Osteocyte (in vitro differentiated cells): ENCODE data around the gene ARHGAP10. TPM values are rescaled to one million over a fixed set of nuclear protein-coding genes. Genes with fewer than 3 reads are reported as not detected.

Source experiments
- DNase-seq: peaks from one replicate; pipeline ENCODE4 v3.0.0; 2021; ENCODE audit warnings: mixed read lengths; ENCODE audit not compliant: unreplicated experiment; ENCODE audit errors: extremely low spot score
- H3K27ac Mint-ChIP-seq: one replicate; pipeline ENCODE4 v1.8.0; 2021; ENCODE audit warnings: mild to moderate bottlenecking, mixed read lengths; ENCODE audit not compliant: unreplicated experiment
- H3K27me3 Mint-ChIP-seq: one replicate; pipeline ENCODE4 v1.8.0; 2021; ENCODE audit warnings: mixed read lengths; ENCODE audit not compliant: unreplicated experiment
- H3K36me3 Mint-ChIP-seq: one replicate; pipeline ENCODE4 v1.8.0; 2021; ENCODE audit warnings: mixed read lengths; ENCODE audit not compliant: unreplicated experiment
- H3K4me1 Mint-ChIP-seq: one replicate; pipeline ENCODE4 v1.8.0; 2021; ENCODE audit warnings: mixed read lengths; ENCODE audit not compliant: unreplicated experiment
- H3K4me3 Mint-ChIP-seq: one replicate; pipeline ENCODE4 v1.8.0; 2021; ENCODE audit warnings: mild to moderate bottlenecking, moderate library complexity, mixed read lengths; ENCODE audit not compliant: unreplicated experiment
- H3K9me3 Mint-ChIP-seq: one replicate; pipeline ENCODE4 v1.8.0; 2021; ENCODE audit warnings: mixed read lengths; ENCODE audit not compliant: unreplicated experiment
- CTCF ChIP-seq: fragments of 200-600 bp; sonication (generic); IDR thresholded peaks from 2 replicates; pipeline ENCODE4 v1.5.0; 2021; ENCODE audit warnings: antibody characterized with exemption, mild to moderate bottlenecking, moderate library complexity
- total RNA-seq: library from RNA; stranded (reverse); gene quantifications from 2 replicates; pipeline ENCODE4 v1.2.1, GENCODE V29; 2021

ARHGAP10 gene
- total RNA-seq, 1 donor from 2014 or later: 121 TPM

GRCh38 chr4:147733716-147734344, 1.9 kb downstream of the ARHGAP10 start:
- H3K4me3 Mint-ChIP-seq: peak overlapping the region; percentile 94
- no peak for DNase-seq
- no peaks in the 10 kb centered on the region for H3K27me3 Mint-ChIP-seq
- TF ChIP-seq CTCF: peak; percentile 17
- H3K4me1 Mint-ChIP-seq: peaks cover 59% of the 10 kb centered on the region
- H3K36me3 Mint-ChIP-seq: peaks cover 6% of the 10 kb centered on the region
- peak overlapping the region; percentile 84 for H3K27ac Mint-ChIP-seq
- no peaks in the 10 kb centered on the region for H3K9me3 Mint-ChIP-seq

GRCh38 chr4:147734496-147734895, 2.6 kb downstream of the ARHGAP10 start:
- Mint-ChIP-seq H3K4me3 (peak overlapping the region; percentile 94), H3K4me1 (peaks cover 66% of the 10 kb centered on the region), H3K9me3 (no peaks in the 10 kb centered on the region), H3K36me3 (peaks cover 6% of the 10 kb centered on the region), H3K27ac (peak overlapping the region; percentile 84), H3K27me3 (no peaks in the 10 kb centered on the region)
- TF ChIP-seq CTCF: no peak
- no peak for DNase-seq

DNA sequence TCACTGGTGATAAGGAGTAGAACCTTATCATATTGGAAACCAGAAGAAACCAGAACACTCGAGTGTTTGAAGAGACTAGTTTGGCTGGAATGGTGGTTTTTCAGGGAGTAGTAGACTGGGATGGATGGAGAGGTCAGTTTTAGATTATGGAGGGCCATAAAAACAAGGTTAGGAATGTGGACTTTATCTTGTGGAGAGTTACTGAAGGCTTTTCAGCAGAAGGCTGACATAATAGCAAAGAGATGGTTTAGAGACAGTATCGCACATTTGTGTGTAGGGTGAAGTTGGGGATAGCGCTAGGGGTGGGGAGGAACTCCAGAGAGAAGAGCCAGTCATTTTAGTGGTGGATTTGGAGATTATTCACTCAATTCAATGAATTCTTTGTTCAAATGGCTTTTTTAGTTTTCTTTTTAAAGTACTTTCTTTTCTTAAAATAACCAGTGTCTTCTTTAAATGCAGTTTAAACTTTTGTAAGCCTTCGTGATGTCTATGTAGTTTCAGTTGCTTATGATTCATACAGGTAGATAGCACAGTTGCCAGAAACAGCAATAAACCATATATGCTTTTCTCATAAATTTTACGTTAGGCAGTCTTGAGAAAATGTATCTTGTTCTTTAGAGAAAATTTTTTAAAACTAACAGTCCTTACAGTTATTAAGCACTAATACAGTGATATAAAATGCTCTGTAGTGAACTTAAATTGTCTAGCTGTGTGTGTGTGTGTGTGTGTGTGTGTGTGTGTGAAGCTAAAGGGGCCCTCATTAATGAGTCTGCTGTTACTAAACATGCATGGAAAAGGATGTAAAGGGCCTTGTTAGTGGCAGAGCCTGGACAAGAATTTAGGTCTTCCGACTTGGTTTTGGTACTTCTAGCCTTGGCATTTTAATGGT, 3.8 kb downstream of the ARHGAP10 start:
- no peaks in the 10 kb centered on the region for H3K9me3 Mint-ChIP-seq
- peak overlapping the region; percentile 83 for H3K27ac Mint-ChIP-seq
- H3K36me3 Mint-ChIP-seq: peaks cover 8% of the 10 kb centered on the region
- no peaks in the 10 kb centered on the region for H3K27me3 Mint-ChIP-seq
- TF ChIP-seq CTCF: no peak
- peak overlapping the region; percentile 94 for H3K4me3 Mint-ChIP-seq
- DNase-seq: no peak
- H3K4me1 Mint-ChIP-seq: peaks cover 71% of the 10 kb centered on the region

DNA sequence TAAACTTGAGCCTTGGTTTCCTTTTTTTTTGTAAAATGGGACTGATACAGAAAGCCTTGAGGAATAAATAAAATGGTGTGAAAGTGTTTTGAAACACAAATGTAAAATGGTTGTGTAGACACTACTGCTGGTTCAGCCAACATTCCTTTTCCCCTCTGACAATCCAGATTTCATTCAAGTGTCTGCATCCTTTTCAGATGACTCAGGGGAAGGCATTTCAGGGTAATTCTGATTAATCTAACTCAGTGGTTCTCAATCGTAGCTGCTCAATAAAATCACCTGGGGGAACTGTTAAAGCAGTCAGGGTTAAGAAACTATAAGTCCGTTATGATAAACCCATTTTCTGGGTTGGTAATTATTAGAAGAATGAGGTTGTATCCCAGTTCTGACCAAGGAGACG, 4.6 kb downstream of the ARHGAP10 start:
- Mint-ChIP-seq H3K9me3 (no peaks in the 10 kb centered on the region), H3K27ac (peak overlapping the region; percentile 83), H3K36me3 (peaks cover 9% of the 10 kb centered on the region), H3K4me3 (peak overlapping the region; percentile 94), H3K27me3 (no peaks in the 10 kb centered on the region), H3K4me1 (peaks cover 73% of the 10 kb centered on the region)
- no peak for TF ChIP-seq CTCF
- no peak for DNase-seq

GRCh38 chr4:147737623-147738022, 5.7 kb downstream of the ARHGAP10 start:
- peaks cover 9% of the 10 kb centered on the region for H3K36me3 Mint-ChIP-seq
- H3K27ac Mint-ChIP-seq: peak overlapping the region; percentile 84
- H3K9me3 Mint-ChIP-seq: no peaks in the 10 kb centered on the region
- H3K27me3 Mint-ChIP-seq: no peaks in the 10 kb centered on the region
- TF ChIP-seq CTCF: no peak
- H3K4me3 Mint-ChIP-seq: peak overlapping the region; percentile 63
- no peak for DNase-seq
- peaks cover 81% of the 10 kb centered on the region for H3K4me1 Mint-ChIP-seq
